Cardiac fibroblast (primary cell): ENCODE results near the gene AFF3.

ENCODE experiments used
- DNase-seq, 2 donors: peaks; one replicate each; pipeline versions ENCODE4 v3.0.0 to v3.0.0-alpha.2; 2010; ENCODE audit warnings: low read depth in 2 of 2
- H3K4me3 ChIP-seq, 2 donors: replicated peaks in 1 of 2; 1 replicate in 1 of 2; 2 replicates in 1 of 2; pipeline ENCODE4 v1.5.1; 2011; ENCODE audit warnings: low read depth in 2 of 2, low read length in 2 of 2, mild to moderate bottlenecking in 2 of 2, moderate library complexity in 1 of 2
- CTCF ChIP-seq: IDR thresholded peaks from one replicate; pipeline ENCODE4 v1.5.1; 2011; ENCODE audit warnings: low read depth, mild to moderate bottlenecking, low read length, inconsistent platforms

AFF3 gene

GRCh38 chr2:99851811-99852210 lies 290.6 kb downstream of the AFF3 start:
- no peak for TF ChIP-seq CTCF
- H3K4me3 ChIP-seq: no peak overlapping the region
- no peak for DNase-seq

GRCh38 chr2:99851089-99851488 lies 291.3 kb downstream of the AFF3 start:
- DNase-seq: no peak
- no peak for TF ChIP-seq CTCF
- H3K4me3 ChIP-seq: no peak overlapping the region

- no peak for TF ChIP-seq CTCF
- DNase-seq: no peak
- no peak overlapping the region for H3K4me3 ChIP-seq
These were observed 292.2 kb downstream of the AFF3 start for GRCh38 chr2:99850084-99850710.

- no peak for TF ChIP-seq CTCF
- no peak overlapping the region for H3K4me3 ChIP-seq
- DNase-seq: no peak
These were observed 295.8 kb downstream of the AFF3 start for GRCh38 chr2:99846462-99847107.

GRCh38 chr2:99845296-99845695 lies 297.1 kb downstream of the AFF3 start:
- DNase-seq: no peak
- H3K4me3 ChIP-seq: no peak overlapping the region
- TF ChIP-seq CTCF: no peak

GRCh38 chr2:99842451-99842850 lies 299.9 kb downstream of the AFF3 start:
- DNase-seq: no peak
- TF ChIP-seq CTCF: no peak
- no peak overlapping the region for H3K4me3 ChIP-seq

GRCh38 chr2:99841749-99842148 lies 300.6 kb downstream of the AFF3 start:
- H3K4me3 ChIP-seq: no peak overlapping the region
- peak in 1 of 2 donors; percentile 79 for DNase-seq
- no peak for TF ChIP-seq CTCF
